ENCODE data around the gene ALDH8A1. TPM values are rescaled to one million over a fixed set of nuclear protein-coding genes. Genes with fewer than 3 reads are reported as not detected.
"Not testable (repeated sequence)": the region's sequence is repeated elsewhere in the genome, so short reads cannot be mapped to it uniquely, and the experiment has no call there.

The ALDH8A1 gene
- total RNA-seq, 1 experiment from 2014 or later = not detected

DNA sequence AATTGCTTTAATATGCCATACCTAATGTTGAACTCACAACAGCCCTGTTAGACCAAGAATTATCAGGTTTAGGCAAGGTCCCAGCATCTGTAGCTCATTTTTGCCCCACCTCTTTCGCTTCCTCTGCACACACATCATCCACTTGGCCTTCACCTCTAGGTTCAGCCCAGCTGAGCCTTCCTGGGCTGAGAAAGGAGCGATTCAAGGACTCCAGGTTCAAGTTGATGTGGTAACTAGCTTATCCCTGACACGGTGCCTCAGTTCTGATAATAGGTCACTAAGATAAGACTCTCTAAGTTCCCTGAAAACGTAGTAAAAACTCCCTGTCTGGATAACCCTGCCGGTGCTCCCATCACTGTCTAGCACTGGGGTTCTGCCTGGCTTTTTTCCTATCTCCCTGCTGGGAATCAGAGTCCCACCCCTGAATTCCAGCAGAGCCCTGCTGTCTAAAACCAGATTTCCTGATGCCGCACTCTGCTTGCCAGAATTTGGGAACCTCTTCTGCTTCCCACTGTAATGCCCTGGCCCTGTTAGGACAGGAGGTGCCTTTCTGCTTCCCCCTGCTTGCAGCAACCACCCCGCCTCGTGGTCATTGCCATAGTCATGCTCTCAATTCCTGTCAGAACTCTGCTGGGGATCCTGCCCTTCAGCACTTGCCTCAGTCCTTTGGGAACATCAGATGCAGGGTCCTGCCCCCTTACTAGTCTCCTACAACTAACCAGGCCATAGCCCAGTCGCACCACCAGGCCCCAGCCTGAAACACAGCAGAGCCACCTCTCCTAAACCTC lies 47.6 kb downstream of the ALDH8A1 start:
- DNase-seq (ENCODE audit: low read depth, low spot score) = no peak
- no TSS peak for BruUV-seq (replicated peaks)
- CTCF ChIA-PET = interaction anchor here (0.6 kb wide), 1 partner anchor 39 kb away, joined by 4 read pairs; no protein-coding TSS in a partner anchor
- POLR2A ChIA-PET = no interaction called here
- H3K27me3 ChIP-seq (ENCODE audit: control insufficient read depth, insufficient read depth, low read length) = no peaks in the 10 kb centered on the region
- in situ Hi-C loops (cut with HindIII; ENCODE audit: low pct_unique_long_range_greater_than_20kb, low sequenced_read_pairs) (no loop called here), intact Hi-C loops (cut with micrococcal nuclease; ENCODE audit: unreplicated experiment) (no loop called here)
- ATAC-seq = no peak
- H3K4me3 ChIP-seq (ENCODE audit: low read depth in 2 of 2, low read length in 2 of 2) = no peak overlapping the region
- H3K36me3 ChIP-seq (ENCODE audit: control insufficient read depth, insufficient read depth, low read length) = no peaks in the 10 kb centered on the region
- TF ChIP-seq CTCF (IDR thresholded peaks at IDR 0.05) (no peak), POLR2AphosphoS5 (IDR thresholded peaks at IDR 0.05; ENCODE audit: low read depth, low read length) (no peak)
- TF ChIP-seq, protein P1, sequence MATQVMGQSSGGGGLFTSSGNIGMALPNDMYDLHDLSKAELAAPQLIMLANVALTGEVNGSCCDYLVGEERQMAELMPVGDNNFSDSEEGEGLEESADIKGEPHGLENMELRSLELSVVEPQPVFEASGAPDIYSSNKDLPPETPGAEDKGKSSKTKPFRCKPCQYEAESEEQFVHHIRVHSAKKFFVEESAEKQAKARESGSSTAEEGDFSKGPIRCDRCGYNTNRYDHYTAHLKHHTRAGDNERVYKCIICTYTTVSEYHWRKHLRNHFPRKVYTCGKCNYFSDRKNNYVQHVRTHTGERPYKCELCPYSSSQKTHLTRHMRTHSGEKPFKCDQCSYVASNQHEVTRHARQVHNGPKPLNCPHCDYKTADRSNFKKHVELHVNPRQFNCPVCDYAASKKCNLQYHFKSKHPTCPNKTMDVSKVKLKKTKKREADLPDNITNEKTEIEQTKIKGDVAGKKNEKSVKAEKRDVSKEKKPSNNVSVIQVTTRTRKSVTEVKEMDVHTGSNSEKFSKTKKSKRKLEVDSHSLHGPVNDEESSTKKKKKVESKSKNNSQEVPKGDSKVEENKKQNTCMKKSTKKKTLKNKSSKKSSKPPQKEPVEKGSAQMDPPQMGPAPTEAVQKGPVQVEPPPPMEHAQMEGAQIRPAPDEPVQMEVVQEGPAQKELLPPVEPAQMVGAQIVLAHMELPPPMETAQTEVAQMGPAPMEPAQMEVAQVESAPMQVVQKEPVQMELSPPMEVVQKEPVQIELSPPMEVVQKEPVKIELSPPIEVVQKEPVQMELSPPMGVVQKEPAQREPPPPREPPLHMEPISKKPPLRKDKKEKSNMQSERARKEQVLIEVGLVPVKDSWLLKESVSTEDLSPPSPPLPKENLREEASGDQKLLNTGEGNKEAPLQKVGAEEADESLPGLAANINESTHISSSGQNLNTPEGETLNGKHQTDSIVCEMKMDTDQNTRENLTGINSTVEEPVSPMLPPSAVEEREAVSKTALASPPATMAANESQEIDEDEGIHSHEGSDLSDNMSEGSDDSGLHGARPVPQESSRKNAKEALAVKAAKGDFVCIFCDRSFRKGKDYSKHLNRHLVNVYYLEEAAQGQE (IDR thresholded peaks at IDR 0.05; ENCODE audit: insufficient read depth in 1 of 2, low read depth in 2 of 2, low read length in 1 of 2) = no peak
- no peaks in the 10 kb centered on the region for H3K9me3 ChIP-seq (ENCODE audit: control insufficient read depth, insufficient read depth, low read depth, low read length)
- no peak overlapping the region for H3K27ac ChIP-seq (ENCODE audit: low read length)
- no peaks in the 10 kb centered on the region for H3K4me1 ChIP-seq (ENCODE audit: control insufficient read depth, insufficient read depth, low read length)

DNA sequence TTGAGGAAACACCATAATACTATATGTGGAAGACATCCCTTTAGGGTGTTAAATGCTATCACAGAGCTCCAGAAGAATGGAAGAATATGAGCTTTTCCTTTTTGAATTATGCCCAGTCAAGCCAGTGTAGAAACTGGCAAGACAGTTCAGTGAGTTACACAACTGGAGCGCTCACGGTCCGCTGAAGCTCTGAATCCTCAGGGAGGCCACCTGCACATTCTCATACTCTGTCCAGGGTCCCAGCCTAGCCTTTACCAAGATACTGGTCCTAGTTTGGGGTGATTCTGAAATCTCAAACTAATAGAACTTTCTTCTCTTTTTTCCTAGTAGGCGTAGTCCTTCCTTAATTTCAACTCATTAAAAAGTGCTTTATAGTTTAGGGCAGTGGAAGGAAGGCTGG lies 51.3 kb downstream of the ALDH8A1 start:
- ATAC-seq (no peak), DNase-seq (ENCODE audit: low read depth, low spot score) (no peak)
- no peaks in the 10 kb centered on the region for H3K27me3 ChIP-seq (ENCODE audit: control insufficient read depth, insufficient read depth, low read length)
- no peak overlapping the region for H3K4me3 ChIP-seq (ENCODE audit: low read depth in 2 of 2, low read length in 2 of 2)
- no peaks in the 10 kb centered on the region for H3K4me1 ChIP-seq (ENCODE audit: control insufficient read depth, insufficient read depth, low read length)
- in situ Hi-C loops (cut with HindIII; ENCODE audit: low pct_unique_long_range_greater_than_20kb, low sequenced_read_pairs) = no loop called here
- TF ChIP-seq, protein P1 (IDR thresholded peaks at IDR 0.05; ENCODE audit: insufficient read depth in 1 of 2, low read depth in 2 of 2, low read length in 1 of 2) = no peak
- no peak for TF ChIP-seq POLR2AphosphoS5 (IDR thresholded peaks at IDR 0.05; ENCODE audit: low read depth, low read length)
- TF ChIP-seq CTCF (IDR thresholded peaks at IDR 0.05) = no peak
- no peak for TF ChIP-seq TCF7L2 (IDR thresholded peaks at IDR 0.05; ENCODE audit: low read depth, low read length)
- TF ChIP-seq SIN3A (IDR thresholded peaks at IDR 0.05; ENCODE audit: borderline replicate concordance, insufficient read depth, low read depth, low read length) = no peak
- BruUV-seq (replicated peaks) = no TSS peak
- H3K27ac ChIP-seq (ENCODE audit: low read length) = no peak overlapping the region
- ChIA-PET CTCF (no interaction called here), POLR2A (no interaction called here)
- H3K36me3 ChIP-seq (ENCODE audit: control insufficient read depth, insufficient read depth, low read length) = no peaks in the 10 kb centered on the region
- intact Hi-C loops (cut with micrococcal nuclease; ENCODE audit: unreplicated experiment) = no loop called here
- no peaks in the 10 kb centered on the region for H3K9me3 ChIP-seq (ENCODE audit: control insufficient read depth, insufficient read depth, low read depth, low read length)

- ATAC-seq; H3K4me3 ChIP-seq (ENCODE audit: low read depth in 2 of 2, low read length in 2 of 2); H3K9me3 ChIP-seq (ENCODE audit: control insufficient read depth, insufficient read depth, low read depth, low read length); intact Hi-C loops (cut with micrococcal nuclease; ENCODE audit: unreplicated experiment); POLR2A ChIA-PET; H3K27me3 ChIP-seq (ENCODE audit: control insufficient read depth, insufficient read depth, low read length); H3K4me1 ChIP-seq (ENCODE audit: control insufficient read depth, insufficient read depth, low read length); H3K36me3 ChIP-seq (ENCODE audit: control insufficient read depth, insufficient read depth, low read length); CTCF ChIA-PET; H3K27ac ChIP-seq (ENCODE audit: low read length); in situ Hi-C loops (cut with HindIII; ENCODE audit: low pct_unique_long_range_greater_than_20kb, low sequenced_read_pairs); BruUV-seq (replicated peaks); DNase-seq (ENCODE audit: low read depth, low spot score): not testable (repeated sequence)
Observed at GRCh38 chr6:134898166-134898565, 51.7 kb downstream of the ALDH8A1 start.
